HG03378 (cell line): ENCODE data around the gene MRPS9.

Experiments
- ATAC-seq: cut with Tn5 transposase; IDR thresholded peaks from one replicate; pipeline ENCODE4 v1.9.1; 2021; ENCODE audit warnings: mild to moderate bottlenecking, moderate library complexity; ENCODE audit not compliant: unreplicated experiment

Gene MRPS9

DNA sequence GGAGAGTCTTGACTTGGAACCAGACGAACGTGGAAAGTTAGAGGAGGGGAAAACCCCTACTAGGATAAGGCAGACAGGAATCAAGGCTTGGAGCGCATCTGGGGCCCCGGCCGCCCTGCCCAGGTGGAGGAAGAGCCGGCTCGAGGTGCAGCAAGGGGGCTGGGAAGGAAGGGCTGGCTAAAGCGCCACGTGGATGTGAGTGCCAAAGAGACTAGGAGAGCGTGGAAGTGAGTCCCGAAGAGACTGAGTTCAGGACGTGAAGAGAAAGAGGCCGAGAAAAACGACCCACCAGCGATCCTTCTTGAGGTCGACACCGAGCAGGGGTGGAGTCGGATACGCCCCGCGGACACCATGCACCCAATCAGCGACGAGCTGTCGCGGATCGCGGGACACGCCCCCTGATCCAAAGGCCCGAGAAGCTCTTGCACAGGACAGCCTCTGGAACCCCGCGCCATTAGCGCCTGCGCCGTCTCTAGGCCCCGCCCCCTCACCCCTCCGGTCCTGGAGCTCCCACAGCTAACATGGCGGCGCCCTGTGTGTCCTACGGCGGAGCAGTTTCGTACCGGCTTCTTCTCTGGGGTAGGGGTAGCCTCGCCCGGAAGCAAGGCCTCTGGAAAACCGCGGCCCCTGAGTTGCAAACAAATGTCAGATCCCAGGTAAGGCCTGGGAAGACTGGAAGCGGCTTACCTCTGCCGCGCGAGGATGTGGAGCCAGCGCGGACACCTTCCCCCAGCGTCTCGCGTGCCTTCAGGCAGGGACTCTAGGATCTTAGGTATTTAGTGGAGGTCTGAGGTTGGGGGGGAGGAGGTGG, at the start of gene MRPS9:
MRPS9 (plus strand) TSS at position 498 of the 811 bp plus-strand sequence; CDS start at position 522, 24 bp downstream.
- ATAC-seq = peak; percentile 99

DNA sequence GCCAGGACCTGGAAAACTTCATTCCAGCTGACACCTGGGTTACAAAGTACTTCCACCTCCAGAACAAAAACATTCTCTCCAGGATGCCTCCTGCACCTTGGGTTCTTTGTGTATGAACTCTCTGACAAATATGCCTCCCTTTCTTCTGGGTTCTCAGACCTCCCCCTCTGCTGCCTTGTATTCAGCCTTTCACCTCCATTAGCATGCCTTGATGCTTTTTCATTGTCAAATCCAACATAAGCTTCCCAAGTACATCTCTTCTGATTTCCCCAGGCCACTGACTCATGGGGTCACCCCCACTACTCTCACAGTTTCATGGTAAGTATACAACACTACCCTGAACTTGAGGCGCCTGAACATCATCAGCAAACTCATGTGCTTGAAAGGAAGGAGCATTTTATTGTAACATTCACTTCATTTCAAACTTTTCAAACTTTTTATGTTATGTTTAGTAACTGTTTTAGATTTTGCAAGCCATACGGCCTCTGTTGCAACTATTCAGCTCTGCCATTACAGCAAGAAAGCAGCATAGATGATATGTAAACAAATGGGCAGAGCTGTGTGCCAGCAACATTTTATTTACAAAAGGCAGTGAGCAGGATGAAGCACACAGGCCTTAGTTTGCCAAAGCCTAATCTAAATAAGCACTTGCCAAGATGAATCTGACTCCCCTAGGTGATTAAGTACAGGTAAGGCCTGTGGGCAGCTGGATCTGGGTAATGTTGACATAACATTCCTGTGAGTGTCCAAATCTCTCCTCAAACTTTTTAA, 32.5 kb upstream of the MRPS9 start:
- ATAC-seq = no peak

DNA sequence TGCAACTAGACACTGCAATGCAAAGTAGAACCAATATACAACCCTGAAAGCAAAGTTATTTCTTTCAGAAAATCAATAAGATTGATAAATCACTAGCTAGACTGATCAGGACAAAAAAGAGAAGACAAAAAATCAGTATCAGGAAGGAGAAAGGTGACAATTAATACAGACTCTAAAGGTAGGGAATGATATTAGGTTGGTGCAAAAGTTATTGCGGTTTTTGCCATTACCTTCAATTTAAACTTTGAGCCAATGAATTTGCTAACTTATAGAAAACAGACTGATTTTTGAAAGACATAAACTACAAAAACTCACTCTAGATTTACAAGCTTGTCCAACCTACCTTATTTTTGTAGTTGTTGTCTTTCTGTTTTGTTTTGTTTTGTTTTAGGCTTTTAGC, 30.5 kb upstream of the MRPS9 start:
- ATAC-seq = no peak

DNA sequence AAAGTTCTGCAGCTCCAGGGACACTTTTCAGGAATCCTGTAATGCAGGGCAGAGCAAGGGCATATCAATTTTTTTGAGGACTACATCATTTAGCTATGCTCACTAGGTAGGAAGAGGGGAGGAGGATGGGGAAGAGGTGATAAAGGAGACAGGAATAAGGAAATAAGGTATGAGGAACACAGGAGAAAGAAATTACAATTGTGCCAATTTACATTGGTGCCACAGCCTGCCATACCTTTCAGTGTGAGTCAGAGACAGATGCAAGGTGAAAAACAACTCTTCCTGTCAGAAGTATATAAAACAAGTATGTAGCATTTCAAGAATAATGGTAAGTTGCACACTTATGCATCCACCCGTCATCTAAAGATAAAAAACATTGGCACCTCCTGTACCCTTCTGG, 5.4 kb upstream of the MRPS9 start:
- ATAC-seq = no peak

DNA sequence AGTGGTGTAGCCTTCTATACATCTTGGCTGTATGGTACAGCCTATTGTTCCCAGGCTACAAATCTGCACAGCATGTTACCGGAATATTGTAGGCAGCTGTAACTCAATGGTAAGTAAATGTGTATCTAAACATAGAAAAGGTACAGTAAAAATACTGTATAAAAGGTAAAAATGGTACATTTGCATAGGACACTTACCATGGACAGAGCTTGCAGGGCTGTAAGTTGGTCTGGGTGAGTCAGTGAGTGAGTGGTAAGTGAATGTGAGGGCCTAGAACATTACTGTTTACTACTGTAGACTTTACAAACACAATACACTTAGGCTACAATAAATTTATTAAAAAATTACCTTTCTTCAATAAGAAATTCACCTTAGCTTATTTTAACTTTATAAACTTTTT, 3.7 kb upstream of the MRPS9 start:
- ATAC-seq = no peak

DNA sequence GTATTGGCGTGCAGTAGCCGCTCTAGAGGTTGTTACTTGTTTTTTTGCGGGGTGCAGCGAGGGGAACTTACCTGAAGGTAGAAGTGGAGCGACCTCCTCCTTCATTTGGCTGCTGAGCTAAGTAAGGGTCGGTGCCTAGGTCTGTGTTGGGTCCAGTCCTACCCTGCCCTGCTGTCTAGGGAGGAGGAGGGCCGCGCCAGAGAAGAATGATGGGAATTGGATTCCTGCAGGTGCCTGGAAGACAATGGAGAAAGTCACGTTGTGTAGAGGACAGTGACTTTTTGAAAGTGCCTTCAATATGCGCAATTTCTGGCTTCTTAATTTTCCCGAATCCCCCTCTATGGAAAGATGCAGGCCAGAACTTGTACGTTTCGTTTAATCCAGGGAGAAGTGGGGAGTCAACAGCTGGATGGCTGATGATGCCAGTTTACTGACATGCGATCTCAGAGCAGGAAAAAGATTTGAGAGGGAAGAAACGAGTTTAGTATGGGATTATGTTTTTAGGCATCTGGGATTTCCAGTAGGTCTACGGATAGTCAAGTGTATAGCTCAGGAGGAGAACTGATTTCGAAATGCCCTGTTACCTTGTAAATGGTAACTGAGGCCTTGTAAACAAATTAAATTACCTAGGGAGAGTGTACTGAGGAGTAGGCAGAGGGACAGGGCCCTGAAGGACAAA, 653 bp downstream of the MRPS9 start:
- ATAC-seq = no peak

DNA sequence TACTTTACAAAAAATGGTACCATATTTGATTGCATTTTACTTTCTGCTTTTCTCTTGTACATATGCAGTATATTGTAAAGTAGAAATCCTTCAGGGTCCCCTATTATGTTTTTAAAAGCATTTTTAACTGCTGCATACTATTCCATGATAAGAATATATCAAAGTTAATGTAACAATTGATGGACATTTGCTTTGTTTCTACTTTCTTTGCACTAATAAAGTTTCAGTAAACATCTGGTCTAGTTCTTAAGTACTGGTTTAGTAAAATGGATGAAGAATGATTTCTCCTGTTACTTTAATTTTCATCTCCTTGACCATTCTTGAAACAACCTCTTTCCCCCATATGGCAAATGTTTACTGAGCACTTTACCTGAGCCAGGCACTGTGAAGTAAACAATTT, 1.7 kb downstream of the MRPS9 start:
- no peak for ATAC-seq

DNA sequence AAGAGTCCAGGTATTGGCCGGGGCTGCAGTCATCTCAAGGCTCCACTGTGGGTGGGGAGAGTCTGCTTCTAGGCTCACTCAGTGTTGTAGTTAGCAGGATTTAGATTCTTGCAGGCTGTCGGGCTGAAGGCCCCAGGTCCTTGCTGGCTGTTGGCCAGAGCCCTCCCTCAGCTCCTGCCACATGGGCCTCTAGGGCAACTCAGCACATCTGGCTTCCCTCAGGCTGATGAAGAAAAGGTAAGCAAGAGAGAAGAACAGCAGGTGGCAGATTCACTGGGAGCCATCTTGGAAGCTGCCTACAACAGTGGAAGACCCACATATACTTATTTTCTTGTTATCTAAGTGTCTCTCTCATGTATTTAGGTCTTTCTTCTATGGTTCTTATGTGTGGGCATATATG, 4.3 kb downstream of the MRPS9 start:
- no peak for ATAC-seq

DNA sequence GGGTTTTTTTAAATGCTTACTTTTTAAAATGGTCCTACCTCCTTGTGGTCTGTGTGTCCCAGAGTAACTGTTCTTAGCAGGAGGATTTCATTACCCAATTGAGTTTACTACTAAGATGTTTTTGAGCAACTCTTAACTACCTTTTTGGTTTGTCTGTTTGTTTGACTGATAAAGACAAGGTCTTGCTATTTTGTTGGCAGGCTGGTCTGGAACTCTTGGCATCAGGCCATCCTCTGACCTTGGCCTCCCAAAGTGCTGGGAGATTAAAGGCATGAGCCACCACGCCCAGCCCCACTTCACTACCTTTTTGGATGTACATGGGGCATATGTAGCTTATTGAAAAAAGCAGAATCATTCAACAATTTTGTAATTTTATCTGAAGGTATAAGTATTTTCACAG, 14.9 kb downstream of the MRPS9 start:
- ATAC-seq = no peak

DNA sequence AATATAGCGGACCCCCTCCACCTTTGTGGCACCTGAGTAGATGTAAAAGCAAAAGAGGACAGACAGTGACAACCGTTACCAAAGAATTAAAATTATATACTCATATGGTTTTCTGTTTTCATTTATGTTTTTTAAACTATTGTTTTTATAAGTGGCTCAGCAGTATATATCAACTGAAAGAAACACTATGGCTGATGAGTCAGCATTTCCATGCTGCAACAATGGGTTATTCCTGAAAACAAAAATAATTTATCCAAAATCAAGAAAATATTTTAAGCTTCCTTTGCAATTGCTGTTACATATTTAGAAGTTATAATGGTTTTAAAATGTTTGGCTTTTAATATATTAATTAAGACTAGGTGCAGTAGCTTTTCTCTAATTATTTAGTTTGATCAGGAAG, 17.7 kb downstream of the MRPS9 start:
- ATAC-seq = no peak

DNA sequence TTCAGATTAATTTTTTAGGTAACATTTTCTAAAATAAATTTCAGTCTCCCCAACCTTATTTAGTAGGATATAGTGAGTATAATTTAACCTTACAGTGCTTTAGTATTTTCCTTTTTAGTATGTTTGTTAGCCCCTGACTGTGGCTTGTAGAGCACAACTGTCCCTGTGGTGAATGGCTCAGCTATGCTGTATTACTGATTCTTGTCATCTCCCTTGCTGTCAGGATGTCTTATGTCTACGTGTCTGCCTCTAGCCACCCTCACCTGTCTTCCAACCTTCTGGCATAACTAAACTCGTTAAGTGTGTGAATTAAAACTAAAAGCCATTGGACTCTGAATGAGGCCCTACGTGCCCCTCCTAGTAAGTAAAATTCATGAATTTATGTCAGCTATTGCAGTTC, 18.4 kb downstream of the MRPS9 start:
- ATAC-seq = no peak

DNA sequence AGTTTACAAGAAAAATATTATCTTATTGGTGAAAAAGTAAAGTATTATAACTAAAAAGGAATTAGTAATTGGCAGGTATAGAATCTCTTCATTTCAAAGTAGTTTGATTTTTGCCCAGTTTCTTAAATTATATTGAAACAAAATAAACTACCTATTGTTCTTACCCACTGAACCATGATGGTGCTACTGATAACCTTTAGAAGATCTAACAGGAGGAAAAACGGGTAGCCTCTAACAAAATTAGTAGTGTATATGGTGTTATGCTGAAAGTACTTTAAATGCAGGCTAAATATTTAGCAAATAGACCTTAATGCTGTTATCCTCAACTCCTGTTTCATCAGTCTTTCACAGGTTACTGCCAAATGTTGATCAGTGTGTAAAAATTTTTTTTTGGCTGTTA, 19.1 kb downstream of the MRPS9 start:
- no peak for ATAC-seq

DNA sequence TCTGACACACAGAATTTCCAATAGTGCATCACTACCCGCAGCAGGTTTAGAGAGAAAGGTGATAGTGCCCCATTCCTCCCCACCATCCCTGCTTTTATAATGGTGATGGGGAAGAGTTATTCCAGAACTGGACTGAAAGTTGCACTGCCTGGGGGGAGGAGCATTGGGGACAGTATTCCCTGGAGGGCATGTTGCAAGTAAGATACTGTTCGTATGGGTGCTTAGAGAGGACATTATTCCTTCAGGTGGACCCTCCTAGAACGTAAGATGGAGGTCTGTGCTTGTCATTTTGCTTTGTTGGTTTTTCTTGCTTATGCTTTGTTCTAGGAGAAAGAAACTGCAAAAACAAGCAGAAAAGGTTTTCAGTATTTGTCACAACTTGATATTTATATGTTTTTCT, 23.7 kb downstream of the MRPS9 start:
- no peak for ATAC-seq

DNA sequence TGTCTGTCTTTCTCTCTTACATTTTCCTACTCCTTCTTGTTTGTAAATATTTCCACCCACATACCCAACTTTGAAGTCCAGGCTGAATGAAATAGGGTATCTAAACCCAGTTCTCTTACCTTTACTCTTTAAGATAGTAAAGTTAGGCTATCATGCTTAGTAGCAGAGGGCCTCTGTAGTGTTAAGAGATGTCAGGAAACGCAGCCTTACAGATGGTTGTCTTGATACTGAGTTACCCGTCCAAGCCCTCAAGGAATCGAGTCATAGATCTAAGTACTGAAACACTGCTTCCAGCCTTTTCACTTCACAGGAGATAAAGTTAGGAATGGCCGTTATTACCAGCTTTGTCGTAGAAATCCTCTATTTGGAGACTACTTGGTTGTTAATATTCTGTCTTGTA, 24.3 kb downstream of the MRPS9 start:
- ATAC-seq = no peak

DNA sequence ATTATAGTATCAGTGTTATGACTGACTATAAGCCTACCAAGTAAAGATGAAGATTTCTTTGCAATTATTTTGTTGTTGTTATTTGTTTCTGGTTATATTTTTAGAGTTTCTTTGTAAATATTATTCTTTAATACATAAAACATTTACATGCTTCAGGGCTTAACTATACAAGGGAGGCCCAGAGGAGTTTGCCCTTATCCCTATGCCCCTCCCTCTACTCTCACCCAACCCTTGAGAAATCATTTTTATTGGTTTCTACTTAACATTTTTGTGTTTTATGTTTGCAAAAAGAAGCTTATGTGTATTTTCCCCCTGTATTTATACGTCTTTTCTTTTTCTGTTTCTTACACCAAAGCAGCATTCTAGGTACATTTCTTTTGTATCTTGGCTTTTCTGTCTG, 30.5 kb downstream of the MRPS9 start:
- no peak for ATAC-seq

DNA sequence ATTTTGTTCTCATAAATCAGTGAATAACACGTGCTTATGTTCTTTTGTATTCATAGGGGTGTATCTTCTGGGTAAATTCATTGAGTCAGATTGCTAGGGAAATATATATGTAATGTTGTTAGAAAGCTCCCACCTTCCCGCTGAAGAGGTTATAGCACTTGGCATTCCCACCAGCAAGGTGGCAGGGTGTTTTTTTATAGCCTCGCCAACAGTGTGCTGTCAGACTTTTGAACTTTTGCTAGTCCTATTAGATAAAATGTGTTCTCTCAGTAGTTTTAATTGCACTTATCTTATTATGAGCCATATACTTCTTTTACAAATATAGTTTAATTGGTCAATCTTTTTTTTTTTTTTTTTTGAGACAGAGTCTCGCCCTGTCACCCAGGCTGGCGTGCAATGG, 31.0 kb downstream of the MRPS9 start:
- no peak for ATAC-seq

DNA sequence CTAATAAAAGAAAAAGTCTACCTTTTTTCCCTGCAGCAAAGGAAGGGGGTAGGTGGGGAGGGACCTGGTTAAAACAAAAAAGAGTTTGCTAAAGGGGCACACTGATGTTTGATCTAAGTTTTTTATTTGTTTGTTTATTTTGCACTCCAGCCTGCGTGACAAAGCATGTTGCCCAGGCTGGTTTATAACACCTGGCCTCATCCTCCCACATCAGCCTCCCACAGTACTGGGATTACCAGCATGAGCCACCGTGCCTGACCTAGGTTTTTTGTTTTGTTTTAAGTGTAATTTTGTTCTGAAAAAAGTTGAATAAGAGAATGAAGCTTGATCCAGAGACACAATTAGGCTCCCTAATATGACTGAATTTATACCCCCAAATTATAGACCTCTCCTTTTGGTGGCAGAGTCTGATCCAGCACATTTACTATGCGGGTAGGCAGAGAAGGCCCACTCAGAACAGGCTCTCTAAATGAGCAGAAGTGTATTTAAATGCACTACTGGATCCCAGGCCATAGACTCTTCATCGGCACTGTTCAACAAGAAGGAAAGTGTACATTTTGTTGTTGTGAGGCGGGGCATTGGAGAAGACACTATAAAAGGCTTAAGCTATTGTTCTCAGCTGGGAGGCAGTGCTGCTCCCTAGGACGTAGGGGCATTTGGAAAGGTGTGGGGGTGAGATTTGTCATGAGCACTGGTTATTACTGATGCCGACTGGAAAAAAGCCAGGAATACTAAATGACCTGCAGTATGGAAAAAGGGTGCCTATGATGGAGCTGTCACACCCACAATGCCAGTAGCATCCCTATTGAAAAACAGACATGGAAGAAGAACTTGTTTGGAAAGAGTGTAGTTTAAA, 32.4 kb downstream of the MRPS9 start:
- ATAC-seq = no peak

DNA sequence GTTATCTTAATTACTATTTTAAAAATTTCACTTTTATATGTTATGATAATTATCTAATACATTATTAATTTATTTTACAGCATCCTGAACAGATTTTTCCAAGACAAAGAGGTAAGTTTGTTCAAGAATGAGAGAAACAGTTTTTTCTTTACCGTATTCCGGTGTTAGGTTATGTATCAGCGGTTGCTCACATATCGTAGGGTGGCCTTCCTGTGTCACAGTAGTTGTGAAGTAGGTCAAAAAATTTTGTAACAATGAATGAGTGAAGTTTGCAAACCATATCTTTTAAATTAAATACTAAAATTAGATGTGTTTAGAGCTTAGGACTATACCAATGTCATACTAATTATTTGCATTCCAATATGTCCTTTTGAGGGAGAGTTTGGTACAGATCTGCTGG, 33.5 kb downstream of the MRPS9 start:
- ATAC-seq = no peak

DNA sequence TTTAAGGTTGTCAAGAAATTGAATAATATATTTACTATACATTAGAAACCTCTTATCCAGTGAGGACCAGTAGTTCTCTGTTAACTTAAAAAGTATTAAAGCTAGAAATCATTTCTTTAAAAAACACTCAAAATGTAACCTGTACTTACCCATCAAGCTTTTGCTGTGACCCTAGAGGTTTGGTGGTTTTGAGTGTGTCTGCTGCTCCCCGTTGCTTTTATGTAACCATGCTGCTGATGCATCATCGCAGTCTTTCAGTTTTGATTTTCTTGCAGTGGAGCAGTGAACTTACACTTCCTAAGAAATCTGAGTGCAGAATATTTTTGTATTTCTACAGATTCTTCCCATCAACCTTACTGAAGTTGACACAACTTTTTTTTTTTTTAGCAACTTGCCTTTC, 34.2 kb downstream of the MRPS9 start:
- ATAC-seq = peak; percentile 93

DNA sequence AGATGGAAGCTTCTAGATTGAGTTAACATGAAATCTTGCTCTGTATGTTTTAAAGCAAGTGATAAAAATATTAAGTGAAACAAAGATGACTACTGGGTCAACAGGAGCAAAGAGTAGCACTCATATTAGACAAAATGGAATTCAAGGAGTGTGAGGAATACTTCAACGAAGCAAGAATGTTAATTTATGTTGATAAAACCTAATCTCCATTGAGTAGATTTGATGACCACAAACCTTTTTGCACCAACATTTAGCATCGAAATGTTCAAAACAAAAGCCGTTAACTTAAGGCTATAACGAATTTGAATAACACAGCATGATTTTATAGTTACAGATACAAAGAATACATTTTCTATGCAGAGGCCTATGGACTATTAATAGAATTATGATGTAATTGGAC, 35.7 kb downstream of the MRPS9 start:
- no peak for ATAC-seq

DNA sequence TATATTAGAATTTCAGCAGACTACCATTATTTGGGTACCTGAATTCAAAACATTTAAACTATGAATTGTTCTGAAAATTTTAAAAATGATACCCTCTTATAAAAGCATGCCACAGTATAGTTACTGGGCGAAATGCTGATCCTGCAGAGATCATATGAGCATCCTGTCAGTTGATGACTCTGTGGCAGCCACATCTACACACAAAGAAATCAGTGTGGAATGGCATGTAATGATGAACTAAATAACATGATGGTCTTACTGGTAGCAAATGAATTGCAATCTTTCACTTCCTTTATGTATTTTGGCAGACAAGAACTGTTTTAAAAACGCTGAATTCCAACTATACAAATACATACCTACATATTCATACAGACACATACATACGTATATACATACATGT, 38.3 kb downstream of the MRPS9 start:
- no peak for ATAC-seq
